AG08395 (cell line): Measurements from ENCODE around the gene ACTL6B.
A peak's percentile ranks its signal among the peaks of the same experiment; 100 is the strongest.

Source experiments
- DNase-seq: peaks from one replicate; pipeline ENCODE4 v3.0.0; 2012; ENCODE audit warnings: mixed read lengths, low spot score

ACTL6B gene

GRCh38 chr7:100626530-100627237 is 29.6 kb downstream of the ACTL6B start:
- DNase-seq, result peak; percentile 98

GRCh38 chr7:100626055-100626454 is 30.2 kb downstream of the ACTL6B start:
- no peak for DNase-seq

- no peak for DNase-seq
Observed at GRCh38 chr7:100623951-100624824, 32.1 kb downstream of the ACTL6B start.

- DNase-seq, result no peak
Observed at GRCh38 chr7:100621554-100621953, 34.7 kb downstream of the ACTL6B start.

- no peak for DNase-seq
Observed at GRCh38 chr7:100620804-100621203, 35.4 kb downstream of the ACTL6B start.

- no peak for DNase-seq
Observed at GRCh38 chr7:100620239-100620638, 36.0 kb downstream of the ACTL6B start.

GRCh38 chr7:100614308-100614861 is 41.9 kb downstream of the ACTL6B start:
- DNase-seq, result no peak

GRCh38 chr7:100613412-100614175 is 42.7 kb downstream of the ACTL6B start:
- DNase-seq, result no peak

GRCh38 chr7:100612730-100613390 is 43.4 kb downstream of the ACTL6B start:
- no peak for DNase-seq

GRCh38 chr7:100611983-100612729 is 44.1 kb downstream of the ACTL6B start, which contains the start of gene MOSPD3:
TSS of gene MOSPD3 (plus strand) at chr7:100612540. CDS start at chr7:100612792, 252 bp downstream.
- DNase-seq, result peak; percentile 100

GRCh38 chr7:100609958-100610357 is 46.3 kb downstream of the ACTL6B start:
- DNase-seq, result no peak

- no peak for DNase-seq
Observed at GRCh38 chr7:100607111-100607510, 49.1 kb downstream of the ACTL6B start.

- no peak for DNase-seq
Observed at GRCh38 chr7:100606313-100606712, 49.9 kb downstream of the ACTL6B start.

- DNase-seq, result no peak
Observed at GRCh38 chr7:100604976-100605911, 51.0 kb downstream of the ACTL6B start.

GRCh38 chr7:100604028-100604975 is 51.9 kb downstream of the ACTL6B start:
- peak; percentile 78 for DNase-seq

- no peak for DNase-seq
Observed at GRCh38 chr7:100603726-100604027, 52.6 kb downstream of the ACTL6B start.

- peak; percentile 93 for DNase-seq
Observed at GRCh38 chr7:100602889-100603725, 53.1 kb downstream of the ACTL6B start.

- DNase-seq, result no peak
Observed at GRCh38 chr7:100600730-100601038, 55.6 kb downstream of the ACTL6B start.
